Left colon (tissue), 2 donors: Measurements from ENCODE around the gene PODXL. TPM values are rescaled to one million over a fixed set of nuclear protein-coding genes. Genes with fewer than 3 reads are reported as not detected.

ENCODE experiments used
- ATAC-seq: fragments of 200-7000 bp; cut with Tn5 transposase; one replicate; pipeline ENCODE4 v1.9.1; 2020; ENCODE audit warnings: mild to moderate bottlenecking, moderate library complexity
- DNase-seq, 2 donors: peaks; one replicate each; pipeline ENCODE4 v3.0.0-alpha.2; 2020
- intact Hi-C, 2 donors: fragments of 100-400 bp; cut with DNase I in 1 of 2; cut with micrococcal nuclease in 1 of 2; formaldehyde crosslinking; loops; one replicate each; pipeline versions ENCODE4 v1.11.2 to v1.14.0; 2022; cut with DNase I, micrococcal nuclease
- total RNA-seq, 2 donors: library from RNA; stranded (reverse); fragmentation: NEBNext Ultra II Directional; extraction: Animal tissue kit (Norgen Biotek cat#: 25700); gene quantifications; one replicate each; pipeline ENCODE4 v1.2.1, GENCODE V29; 2021
- donor health status: DM: no; HTN: no; CAD: no.
- donor health status: DM: yes; HTN: yes; CAD: no.

The PODXL gene
- total RNA-seq, 2 donors from 2014 or later, result 9.2 to 13.7 TPM

- intact Hi-C loops, result no loop called here
- no peak for DNase-seq
- no peak for ATAC-seq
These were observed 14.0 kb upstream of the PODXL start for GRCh38 chr7:131570401-131570800.

DNA sequence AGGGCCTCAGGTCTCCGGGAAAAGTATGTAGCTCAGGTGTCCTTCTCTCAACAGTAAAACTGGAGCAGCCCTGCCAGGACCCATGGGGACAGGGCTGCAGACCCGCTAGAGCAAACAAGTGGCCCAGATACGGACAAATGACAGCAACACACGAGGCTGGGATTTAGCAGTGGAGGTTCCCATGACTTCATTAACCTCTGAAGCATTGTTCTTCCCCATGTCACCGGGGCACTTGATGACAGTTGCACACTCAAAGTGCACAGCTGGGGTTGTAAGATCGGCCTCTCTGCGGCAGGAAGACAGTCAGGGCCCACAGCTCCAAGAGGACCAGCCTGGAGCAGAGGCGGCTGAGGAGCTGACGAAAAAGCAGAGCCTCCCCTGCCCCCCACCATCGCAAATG lies 12.5 kb upstream of the PODXL start:
- intact Hi-C loops, result no loop called here
- ATAC-seq (no peak), DNase-seq (no peak)

GRCh38 chr7:131568510-131568909 lies 12.1 kb upstream of the PODXL start:
- ATAC-seq (no peak), DNase-seq (no peak)
- intact Hi-C loops, result no loop called here

DNA sequence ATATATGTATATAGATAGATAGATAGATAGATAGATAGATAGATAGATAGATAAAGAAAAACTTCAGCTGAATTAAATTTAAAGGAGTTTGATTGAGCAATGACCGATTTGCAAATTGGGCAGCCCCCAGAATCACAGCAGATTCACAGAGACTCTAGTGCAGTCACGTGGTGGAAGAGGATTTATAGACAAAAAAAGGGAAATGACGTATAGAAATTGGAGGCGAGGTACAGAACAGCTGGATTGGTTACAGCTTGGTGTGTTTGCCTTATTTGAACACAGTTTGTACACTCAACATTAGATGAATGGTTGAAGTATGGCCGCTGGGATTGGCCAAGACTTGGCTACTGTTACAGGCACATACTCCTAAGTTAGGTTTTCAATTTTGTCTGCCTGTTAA lies 8.2 kb upstream of the PODXL start:
- ATAC-seq (no peak), DNase-seq (no peak)
- intact Hi-C loops, result no loop called here

DNA sequence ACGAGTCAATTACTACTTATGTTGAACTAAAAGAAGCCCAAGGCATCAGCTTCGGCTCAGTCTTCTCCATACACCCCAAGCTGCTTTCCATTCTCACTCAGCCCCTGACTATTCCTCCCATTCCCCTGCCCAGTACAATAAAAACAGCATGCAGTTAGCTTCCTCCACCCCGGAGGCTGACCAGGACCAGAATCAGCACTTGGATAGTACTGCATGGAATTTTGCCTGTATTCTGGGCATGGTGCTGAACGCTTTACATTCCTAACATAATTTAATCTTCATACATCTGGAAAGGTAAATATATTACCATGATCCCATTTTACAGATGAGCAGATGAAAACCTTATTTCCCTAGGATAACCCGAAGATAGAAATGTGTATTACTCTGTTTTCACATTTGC lies 7.5 kb upstream of the PODXL start:
- ATAC-seq (no peak), DNase-seq (no peak)

GRCh38 chr7:131562941-131563340 lies 6.5 kb upstream of the PODXL start:
- DNase-seq (no peak), ATAC-seq (no peak)
- intact Hi-C loops, result no loop called here

More for the DNA sequence above, 7.5 kb upstream of the PODXL start:
- intact Hi-C loops, result no loop called here

GRCh38 chr7:131560061-131560460 lies 3.6 kb upstream of the PODXL start:
- ATAC-seq, result no peak
- intact Hi-C loops, result no loop called here
- DNase-seq, result no peak

GRCh38 chr7:131557652-131558385 lies 1.4 kb upstream of the PODXL start:
- no peak for ATAC-seq
- intact Hi-C loops, result loop anchor here in 1 of 2 donors (5.0 kb wide), 1 partner anchor 94 kb away; no protein-coding TSS in a partner anchor
- DNase-seq, result peak in 1 of 2 donors; percentile 34

DNA sequence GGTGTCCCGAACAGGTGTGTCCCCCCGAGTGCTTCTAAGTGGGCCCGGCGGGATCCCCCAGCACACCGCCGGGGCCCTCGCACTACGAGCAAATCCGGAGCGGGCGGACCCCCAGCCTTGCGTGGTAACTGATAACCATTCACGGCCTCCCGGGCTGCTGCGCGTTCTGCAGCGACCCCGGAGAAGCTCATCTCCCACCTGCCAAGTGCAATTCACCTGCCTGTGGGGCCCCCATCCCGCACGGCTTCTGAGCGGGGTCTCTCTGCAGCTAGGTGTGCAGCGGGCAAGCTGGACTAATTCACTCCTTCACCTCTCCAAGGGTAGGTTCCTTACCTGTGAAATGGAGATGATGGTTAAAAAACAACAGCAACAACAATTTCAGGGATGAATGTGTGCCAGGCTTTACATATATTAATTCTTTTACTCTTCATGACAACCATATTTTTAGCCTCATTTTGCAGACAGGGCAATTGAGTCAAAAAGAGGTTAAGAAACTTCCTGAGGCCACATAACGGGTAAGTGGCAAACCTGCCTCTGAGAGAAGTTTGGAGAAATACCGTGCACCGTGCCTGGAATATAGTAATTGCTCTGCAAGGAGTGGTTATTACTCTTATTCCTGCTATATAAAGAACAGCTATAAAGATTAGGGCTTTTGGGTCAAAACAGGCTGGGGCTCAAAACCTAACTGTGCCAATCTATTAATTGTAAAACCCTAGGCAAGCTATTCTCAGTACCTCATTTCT lies 652 bp upstream of the PODXL start:
- intact Hi-C loops, result loop anchor here in 1 of 2 donors (5.0 kb wide), 1 partner anchor 95 kb away; no protein-coding TSS in a partner anchor
- no peak for ATAC-seq
- DNase-seq, result no peak

DNA sequence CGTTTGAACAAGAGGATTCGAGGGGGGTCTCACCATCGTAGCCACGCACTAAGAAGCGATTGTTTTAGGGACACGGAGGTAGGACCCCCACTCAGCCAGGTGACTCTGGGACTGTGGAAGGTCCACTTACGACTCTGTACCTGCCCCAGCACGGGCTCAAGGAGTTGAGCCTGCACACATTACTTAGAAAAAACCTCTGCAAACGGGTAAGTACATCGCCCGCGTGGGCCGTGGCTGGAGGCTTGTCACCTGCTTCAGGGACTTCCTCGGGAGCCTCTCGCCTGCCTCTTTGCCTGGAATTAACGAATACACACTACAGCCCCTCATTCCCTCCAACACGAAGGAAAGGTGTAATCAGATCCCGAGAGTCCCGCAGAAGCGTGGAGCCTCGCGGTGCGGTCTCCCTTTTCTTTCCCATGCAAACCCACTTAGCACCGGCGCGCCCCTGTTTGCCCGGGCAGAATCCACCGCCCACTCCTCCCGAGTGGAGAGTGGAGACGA lies 826 bp downstream of the PODXL start:
- ATAC-seq, result peak; percentile 3
- peak in 1 of 2 donors; percentile 30 for DNase-seq
- intact Hi-C loops, result loop anchor here in 1 of 2 donors (5.0 kb wide), 1 partner anchor 97 kb away; no protein-coding TSS in a partner anchor

DNA sequence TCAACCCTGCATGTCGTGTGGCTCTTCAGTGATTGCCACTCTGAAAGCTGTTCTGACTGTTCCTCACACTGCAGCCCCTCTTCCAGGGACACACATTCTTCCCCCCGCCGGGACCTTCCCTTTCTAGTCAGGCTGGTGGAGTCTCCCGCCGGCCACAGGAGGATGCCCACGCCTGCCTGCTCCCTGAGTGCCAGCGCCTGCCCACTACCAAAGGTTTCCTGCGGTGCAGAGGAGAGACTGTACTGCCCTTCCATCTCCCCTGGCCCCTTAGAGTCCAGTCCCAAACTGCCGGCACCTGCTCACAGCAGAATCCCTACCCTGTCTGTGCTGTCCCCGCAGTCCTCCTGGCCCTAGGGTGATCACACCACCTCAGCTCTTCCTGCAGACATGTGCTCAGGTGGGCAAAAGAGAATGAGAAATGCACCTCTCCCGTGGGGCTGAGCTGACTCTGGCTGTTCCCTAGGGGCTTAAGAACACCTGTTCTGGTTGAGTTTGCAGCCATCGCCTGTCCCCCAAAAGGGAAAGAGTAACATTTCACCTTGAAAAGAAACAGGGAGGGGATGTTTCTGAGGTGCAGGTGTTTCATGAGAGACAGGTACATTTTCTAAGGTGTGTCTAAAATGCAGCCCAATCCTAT lies 1.4 kb downstream of the PODXL start:
- intact Hi-C loops, result loop anchor here in 1 of 2 donors (5.0 kb wide), 1 partner anchor 97 kb away; no protein-coding TSS in a partner anchor
- ATAC-seq (no peak), DNase-seq (no peak)

DNA sequence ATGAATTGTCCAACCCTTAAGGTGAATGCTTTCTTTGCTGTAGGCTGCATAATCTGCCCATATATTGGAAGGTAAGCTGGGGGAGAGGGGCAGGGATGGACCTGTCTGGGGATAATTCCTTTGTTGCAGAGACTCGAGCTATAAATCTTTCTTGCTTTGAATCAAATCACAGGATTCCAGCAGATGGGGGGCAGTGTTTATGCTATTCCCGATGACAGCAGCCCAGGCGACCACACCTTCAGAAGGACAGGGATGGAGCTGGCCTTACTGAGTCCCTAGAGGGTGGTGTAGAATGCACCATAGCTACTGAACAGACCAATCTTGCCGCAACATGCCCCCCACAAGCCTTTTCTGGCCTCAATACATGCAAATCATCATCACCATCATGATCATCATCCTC lies 2.5 kb downstream of the PODXL start:
- DNase-seq (no peak), ATAC-seq (no peak)
- intact Hi-C loops, result no loop called here

DNA sequence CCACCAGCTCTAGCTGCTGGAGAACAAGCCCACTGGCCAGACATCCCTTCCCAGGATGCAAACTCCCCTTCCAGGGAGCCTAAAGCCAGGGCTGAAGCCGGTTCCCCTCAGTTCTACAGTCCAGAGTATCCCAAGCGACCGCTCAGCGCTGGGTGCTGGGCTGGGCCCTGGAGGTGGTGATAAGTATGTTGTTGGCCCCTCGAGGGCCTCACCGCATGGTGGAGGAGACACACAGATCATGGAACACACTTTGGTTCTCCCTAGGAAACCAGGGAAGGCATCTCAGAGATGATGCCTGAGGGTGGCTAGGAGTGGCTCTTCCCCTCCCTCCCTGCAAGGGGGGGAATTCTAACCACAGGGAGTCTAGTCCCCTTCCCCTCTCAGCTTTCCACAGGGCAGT lies 4.4 kb downstream of the PODXL start:
- DNase-seq (no peak), ATAC-seq (no peak)

DNA sequence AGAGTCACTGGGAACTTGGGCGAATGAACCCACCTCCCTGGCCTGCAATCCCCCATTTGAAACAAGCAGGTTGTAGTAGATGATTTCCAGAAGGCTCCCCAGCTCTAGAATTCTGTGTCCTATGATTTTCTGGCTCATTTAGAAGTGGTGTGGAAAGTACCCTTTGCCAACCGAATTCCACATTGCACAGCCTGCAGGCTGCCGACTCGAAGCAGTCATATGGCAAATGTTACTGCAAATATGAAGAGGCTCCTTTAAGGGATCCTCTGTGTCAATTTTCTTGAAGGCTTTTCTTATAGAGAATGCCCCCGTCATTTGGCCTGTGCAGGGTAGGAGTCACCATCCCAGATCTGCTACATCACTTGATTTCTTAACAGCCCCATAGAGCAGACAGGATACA lies 5.6 kb downstream of the PODXL start:
- ATAC-seq (no peak), DNase-seq (no peak)
- intact Hi-C loops, result no loop called here

More for the DNA sequence above, 4.4 kb downstream of the PODXL start:
- intact Hi-C loops, result no loop called here

DNA sequence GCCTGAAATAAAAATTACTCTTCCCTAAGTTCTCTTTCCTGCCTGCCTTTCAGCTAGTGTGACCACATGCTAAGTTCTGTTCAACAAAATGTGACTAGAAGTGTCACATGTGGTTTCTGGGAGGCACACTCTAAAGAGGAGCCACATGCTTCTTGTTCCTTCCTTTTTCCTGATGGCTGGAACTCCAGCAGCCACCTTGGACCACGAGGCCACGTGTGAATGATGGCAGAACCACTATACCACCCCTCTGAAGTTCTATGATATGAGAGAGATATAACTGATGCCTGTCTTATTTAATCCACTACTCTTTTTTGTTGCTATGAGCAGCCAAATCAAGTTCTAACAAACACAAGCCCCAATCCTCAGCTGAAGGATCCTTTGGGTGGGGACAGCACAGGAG lies 8.1 kb downstream of the PODXL start:
- DNase-seq (no peak), ATAC-seq (no peak)
- intact Hi-C loops, result no loop called here

DNA sequence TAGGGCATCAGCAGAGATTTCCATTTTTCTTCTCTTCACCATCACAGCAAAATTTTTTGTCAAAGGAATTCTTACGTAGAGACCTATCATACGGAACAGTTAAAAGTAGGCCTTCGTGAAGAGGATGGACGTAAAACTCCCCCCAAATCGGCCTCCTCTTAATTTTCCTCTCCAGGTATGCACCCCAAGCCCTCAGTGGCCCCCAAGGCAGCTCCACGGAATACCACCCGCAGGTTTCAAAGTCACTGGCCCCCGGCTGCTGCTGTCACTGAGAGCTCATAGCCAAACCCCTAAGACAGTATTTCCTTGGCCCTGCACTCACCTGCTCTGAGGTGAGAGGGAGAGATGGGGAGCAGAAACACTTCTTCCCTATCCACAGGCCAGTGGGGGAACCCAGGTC lies 8.8 kb downstream of the PODXL start:
- intact Hi-C loops, result no loop called here

DNA sequence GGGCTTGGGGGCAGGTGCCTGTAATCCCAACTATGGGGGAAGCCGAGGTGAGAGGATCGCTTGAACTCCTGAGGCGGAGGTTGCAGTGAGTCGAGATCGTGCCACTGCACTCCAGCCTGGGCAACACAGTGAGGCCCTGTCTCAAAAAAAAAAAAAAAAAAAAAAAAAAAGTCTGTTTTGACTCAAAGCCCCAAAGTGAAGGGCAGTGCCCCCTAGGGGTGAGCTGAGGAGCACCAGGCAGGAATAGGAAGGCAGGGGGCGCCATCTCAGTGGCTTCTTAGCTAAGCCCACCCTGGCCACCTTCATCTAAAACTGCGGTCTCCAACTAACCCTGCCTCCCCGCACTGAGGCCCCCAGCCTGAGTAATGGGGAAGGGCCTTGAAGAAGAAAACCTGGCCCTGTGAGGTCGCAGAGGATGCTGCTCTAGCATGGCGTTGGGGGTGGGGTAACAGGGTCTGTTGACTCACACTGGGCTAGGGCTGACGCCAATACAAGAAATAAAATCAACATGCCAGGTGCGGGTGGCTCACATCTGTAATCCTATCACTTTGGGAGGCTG lies 9.8 kb downstream of the PODXL start:
- DNase-seq, result no peak
- no peak for ATAC-seq
- intact Hi-C loops, result no loop called here

More for the DNA sequence above, 8.8 kb downstream of the PODXL start:
- ATAC-seq (no peak), DNase-seq (no peak)

- DNase-seq (peak; percentile 27 to 40), ATAC-seq (peak; percentile 95)
- intact Hi-C loops, result no loop called here
These were observed 10.3 kb downstream of the PODXL start for GRCh38 chr7:131546126-131546525.
